ENCODE data around the gene SNCAIP. TPM values are rescaled to one million over a fixed set of nuclear protein-coding genes. Genes with fewer than 3 reads are reported as not detected.

Gene SNCAIP
- total and polyA plus RNA-seq, 12 donors = 0.54 to 2.5 (median 1.4) TPM

DNA sequence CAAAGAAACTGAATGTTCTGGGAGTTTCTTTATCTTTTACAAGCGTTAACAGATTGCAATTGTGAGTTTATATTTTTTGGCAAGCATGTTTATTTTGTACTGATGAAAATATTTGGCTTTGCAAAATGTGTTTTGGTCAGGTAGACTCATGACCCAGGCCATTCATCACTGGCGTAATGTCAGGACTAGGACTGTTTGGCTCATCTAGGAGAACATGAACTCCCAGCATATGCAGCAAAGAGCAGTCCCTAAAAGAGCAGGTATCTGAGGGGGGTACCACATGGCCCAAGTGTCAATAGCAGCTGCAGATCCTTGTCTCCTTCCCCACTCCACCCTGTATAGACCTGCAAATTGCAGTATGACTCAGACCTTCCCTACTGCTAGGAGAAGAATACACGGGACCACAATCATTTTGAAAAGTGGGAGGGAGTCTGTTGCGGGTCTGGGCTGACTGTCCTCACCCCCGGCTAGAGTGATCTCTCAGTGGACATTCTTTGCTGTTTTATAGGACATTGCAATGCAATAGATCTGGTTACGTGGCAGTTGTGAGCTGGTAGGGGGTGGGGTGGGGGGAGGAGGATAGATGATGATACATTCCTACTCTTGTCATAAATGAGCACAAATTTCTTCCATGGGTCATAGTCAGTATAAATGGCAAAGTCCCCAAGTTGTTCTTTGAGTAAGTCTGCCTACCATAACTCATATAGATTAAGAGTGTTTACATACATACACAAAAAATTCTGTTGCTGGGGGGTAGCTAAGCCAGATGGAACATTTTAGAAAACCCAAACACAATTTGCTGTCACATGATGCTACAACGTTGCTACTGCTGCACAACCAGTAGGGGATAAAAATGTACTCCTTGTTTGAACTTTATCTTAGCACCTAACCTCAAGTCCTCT, 20.8 kb upstream of the SNCAIP start:
- TF ChIP-seq, protein P1, sequence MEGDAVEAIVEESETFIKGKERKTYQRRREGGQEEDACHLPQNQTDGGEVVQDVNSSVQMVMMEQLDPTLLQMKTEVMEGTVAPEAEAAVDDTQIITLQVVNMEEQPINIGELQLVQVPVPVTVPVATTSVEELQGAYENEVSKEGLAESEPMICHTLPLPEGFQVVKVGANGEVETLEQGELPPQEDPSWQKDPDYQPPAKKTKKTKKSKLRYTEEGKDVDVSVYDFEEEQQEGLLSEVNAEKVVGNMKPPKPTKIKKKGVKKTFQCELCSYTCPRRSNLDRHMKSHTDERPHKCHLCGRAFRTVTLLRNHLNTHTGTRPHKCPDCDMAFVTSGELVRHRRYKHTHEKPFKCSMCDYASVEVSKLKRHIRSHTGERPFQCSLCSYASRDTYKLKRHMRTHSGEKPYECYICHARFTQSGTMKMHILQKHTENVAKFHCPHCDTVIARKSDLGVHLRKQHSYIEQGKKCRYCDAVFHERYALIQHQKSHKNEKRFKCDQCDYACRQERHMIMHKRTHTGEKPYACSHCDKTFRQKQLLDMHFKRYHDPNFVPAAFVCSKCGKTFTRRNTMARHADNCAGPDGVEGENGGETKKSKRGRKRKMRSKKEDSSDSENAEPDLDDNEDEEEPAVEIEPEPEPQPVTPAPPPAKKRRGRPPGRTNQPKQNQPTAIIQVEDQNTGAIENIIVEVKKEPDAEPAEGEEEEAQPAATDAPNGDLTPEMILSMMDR (IDR thresholded peaks at IDR 0.05) = no peak
- Histone ChIP-seq H3K4me3 (no peak overlapping the region), H3K9me3 (peaks cover 0 to 5% (median 0%) of the 10 kb centered on the region in 11 donors), H3K36me3 (no peaks in the 10 kb centered on the region), H3K27ac (no peak overlapping the region), H3K4me1 (no peaks in the 10 kb centered on the region), H3K27me3 (peaks cover 0 to 7% (median 0%) of the 10 kb centered on the region in 7 donors)
- 85 to 87% methylated on average over 7 of the region's 7 CpGs for WGBS, 2 donors
- intact Hi-C loops (cut with DNase I) = loop anchor here in 1 of 10 donors (10.0 kb wide), 1 partner anchor 124 kb away; no protein-coding TSS in a partner anchor
- no peak for DNase-seq
- ATAC-seq = no peak

DNA sequence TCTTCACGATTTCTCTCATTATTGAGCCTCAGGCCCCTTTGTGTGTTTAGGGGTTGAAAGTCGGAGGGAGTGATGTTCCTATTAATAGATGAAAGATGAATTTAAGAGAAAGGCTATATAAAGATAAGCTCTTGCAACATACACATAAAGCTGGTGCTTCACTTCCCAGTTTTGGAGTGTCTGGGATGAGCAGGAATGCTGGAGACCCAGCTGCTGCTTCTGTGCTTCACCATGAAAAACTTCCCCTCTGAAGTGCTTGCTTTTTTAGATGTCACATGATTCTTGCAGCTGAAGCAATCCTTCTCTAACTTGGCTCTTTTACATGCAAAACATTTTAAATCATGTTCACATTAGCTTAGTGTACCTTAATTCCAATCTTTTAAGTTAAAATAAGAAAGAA, 19.7 kb upstream of the SNCAIP start:
- H3K27me3 ChIP-seq = peaks cover 0 to 7% (median 0%) of the 10 kb centered on the region in 7 donors
- 64 to 67% methylated on average over 2 of the region's 2 CpGs for WGBS, 2 donors
- DNase-seq (no peak), ATAC-seq (no peak)
- H3K36me3 ChIP-seq = no peaks in the 10 kb centered on the region
- intact Hi-C loops (cut with DNase I) = loop anchor here in 1 of 10 donors (10.0 kb wide), 1 partner anchor 122 kb away; no protein-coding TSS in a partner anchor
- H3K4me1 ChIP-seq = no peaks in the 10 kb centered on the region
- TF ChIP-seq, protein P1 (IDR thresholded peaks at IDR 0.05) = no peak
- peaks cover 0 to 5% (median 0%) of the 10 kb centered on the region in 11 donors for H3K9me3 ChIP-seq
- no peak overlapping the region for H3K4me3 ChIP-seq
- no peak overlapping the region for H3K27ac ChIP-seq

DNA sequence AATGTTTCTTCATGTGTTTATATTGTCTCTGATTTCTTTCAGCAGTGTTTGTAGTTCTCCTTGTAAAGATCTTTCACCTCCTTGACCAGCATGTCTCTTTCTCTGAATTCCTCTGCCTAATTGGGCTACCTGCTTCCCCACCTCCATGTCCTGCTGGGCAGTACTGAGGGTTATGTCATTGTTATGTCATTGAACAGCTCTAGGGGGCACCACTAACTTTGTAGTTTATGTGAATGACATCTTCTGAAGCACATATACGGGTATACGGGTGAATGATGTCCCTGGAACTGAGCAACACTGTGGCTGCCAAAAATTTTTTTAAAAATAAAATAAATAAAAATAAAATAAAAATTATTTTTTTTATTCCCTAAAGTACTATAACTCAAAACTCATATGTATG, 16.9 kb upstream of the SNCAIP start:
- Histone ChIP-seq H3K36me3 (no peaks in the 10 kb centered on the region), H3K27ac (no peak overlapping the region), H3K27me3 (peaks cover 0 to 7% (median 0%) of the 10 kb centered on the region in 7 donors), H3K4me1 (no peaks in the 10 kb centered on the region), H3K9me3 (peaks cover 0 to 5% (median 0%) of the 10 kb centered on the region in 11 donors), H3K4me3 (no peak overlapping the region)
- ATAC-seq = peak in 1 of 8 donors; percentile 12
- TF ChIP-seq, protein P1 (IDR thresholded peaks at IDR 0.05) = peak in 7 of 9 donors; percentile 28 to 58 (median 39)
- intact Hi-C loops (cut with DNase I) = loop anchor here in 4 of 10 donors (5.0 to 10.0 kb wide), 3 partner anchors 117 to 122 kb away; no protein-coding TSS in a partner anchor
- DNase-seq = no peak
- 27 to 35% methylated on average over 2 of the region's 2 CpGs for WGBS, 2 donors

DNA sequence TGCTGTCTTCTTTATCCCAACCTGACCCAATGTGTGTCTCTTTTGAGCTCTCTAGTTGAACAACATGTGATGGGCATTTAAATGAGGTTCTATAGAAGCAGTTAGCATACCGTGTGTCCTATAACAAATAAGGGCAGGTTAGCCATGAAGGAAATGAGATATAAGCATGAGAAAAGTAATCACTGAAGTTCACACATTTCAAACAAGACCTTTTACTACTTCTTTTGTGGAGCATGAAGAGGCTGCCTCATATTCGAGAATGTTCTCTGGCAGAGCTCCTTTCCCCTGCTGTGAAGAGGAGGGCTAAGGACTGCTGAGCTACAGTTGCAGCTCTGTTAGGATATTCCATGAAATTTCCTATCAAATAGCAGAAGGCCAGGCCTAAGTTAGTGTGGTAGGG, 15.2 kb upstream of the SNCAIP start:
- Histone ChIP-seq H3K4me1 (peaks cover 0 to 5% (median 0%) of the 10 kb centered on the region in 9 donors), H3K36me3 (no peaks in the 10 kb centered on the region), H3K27me3 (peaks cover 0 to 7% (median 0%) of the 10 kb centered on the region in 7 donors), H3K4me3 (no peak overlapping the region), H3K27ac (no peak overlapping the region), H3K9me3 (peaks cover 0 to 5% (median 0%) of the 10 kb centered on the region in 11 donors)
- ATAC-seq (no peak), DNase-seq (no peak)
- intact Hi-C loops (cut with DNase I) = loop anchor here in 4 of 10 donors (5.0 to 10.0 kb wide), 3 partner anchors 115 to 120 kb away; no protein-coding TSS in a partner anchor
- 84 to 91% methylated on average over 2 of the region's 2 CpGs for WGBS, 2 donors
- TF ChIP-seq, protein P1 (IDR thresholded peaks at IDR 0.05) = no peak
